Retina (tissue), 1 donor: Measurements from ENCODE around the gene PRKG1.

Experiments
- DNase-seq: peaks from one replicate; pipeline ENCODE4 v3.0.0-alpha.2; 2016

The PRKG1 gene

GRCh38 chr10:52040486-52040885, 966.2 kb downstream of the PRKG1 start:
- DNase-seq = no peak

- no peak for DNase-seq
Observed at GRCh38 chr10:52043811-52044210, 969.5 kb downstream of the PRKG1 start.

- no peak for DNase-seq
Observed at GRCh38 chr10:52048051-52048450, 973.8 kb downstream of the PRKG1 start.

GRCh38 chr10:52050429-52051047, 976.3 kb downstream of the PRKG1 start:
- no peak for DNase-seq

GRCh38 chr10:52053497-52053896, 979.2 kb downstream of the PRKG1 start:
- no peak for DNase-seq

- no peak for DNase-seq
Observed at GRCh38 chr10:52056291-52056690, 982.0 kb downstream of the PRKG1 start.

- DNase-seq = no peak
Observed at GRCh38 chr10:52059089-52059488, 984.8 kb downstream of the PRKG1 start.

- no peak for DNase-seq
Observed at GRCh38 chr10:52063159-52063558, 988.9 kb downstream of the PRKG1 start.

- DNase-seq = no peak
Observed at GRCh38 chr10:52064084-52064845, 990.0 kb downstream of the PRKG1 start.

GRCh38 chr10:52066383-52066782, 992.1 kb downstream of the PRKG1 start:
- DNase-seq = no peak

- DNase-seq = no peak
Observed at GRCh38 chr10:52068485-52068884, 994.2 kb downstream of the PRKG1 start.

GRCh38 chr10:52071814-52072213, 997.5 kb downstream of the PRKG1 start:
- no peak for DNase-seq

GRCh38 chr10:52074505-52075026, 1000.3 kb downstream of the PRKG1 start:
- DNase-seq = no peak

GRCh38 chr10:52077814-52078213, 1003.5 kb downstream of the PRKG1 start:
- DNase-seq = no peak

- no peak for DNase-seq
Observed at GRCh38 chr10:52078397-52078937, 1004.2 kb downstream of the PRKG1 start.

- no peak for DNase-seq
Observed at GRCh38 chr10:52082307-52082706, 1008.0 kb downstream of the PRKG1 start.

- no peak for DNase-seq
Observed at GRCh38 chr10:52083422-52083821, 1009.1 kb downstream of the PRKG1 start.

GRCh38 chr10:52092390-52092789, 1018.1 kb downstream of the PRKG1 start:
- no peak for DNase-seq

GRCh38 chr10:52098130-52098529, 1023.8 kb downstream of the PRKG1 start:
- DNase-seq = no peak

- no peak for DNase-seq
Observed at GRCh38 chr10:52099026-52099600, 1024.8 kb downstream of the PRKG1 start.

- DNase-seq = peak; percentile 36
Observed at GRCh38 chr10:52100011-52100547, 1025.8 kb downstream of the PRKG1 start.

GRCh38 chr10:52105301-52105700, 1031.0 kb downstream of the PRKG1 start:
- no peak for DNase-seq

- DNase-seq = no peak
Observed at GRCh38 chr10:52106011-52106410, 1031.7 kb downstream of the PRKG1 start.
